HG03108 (cell line): Measurements from ENCODE around the gene PCDH7.

Experiments used
- ATAC-seq: cut with Tn5 transposase; IDR thresholded peaks from one replicate; pipeline ENCODE4 v1.9.1; 2021; ENCODE audit warnings: moderate library complexity; ENCODE audit not compliant: unreplicated experiment

Gene PCDH7

DNA sequence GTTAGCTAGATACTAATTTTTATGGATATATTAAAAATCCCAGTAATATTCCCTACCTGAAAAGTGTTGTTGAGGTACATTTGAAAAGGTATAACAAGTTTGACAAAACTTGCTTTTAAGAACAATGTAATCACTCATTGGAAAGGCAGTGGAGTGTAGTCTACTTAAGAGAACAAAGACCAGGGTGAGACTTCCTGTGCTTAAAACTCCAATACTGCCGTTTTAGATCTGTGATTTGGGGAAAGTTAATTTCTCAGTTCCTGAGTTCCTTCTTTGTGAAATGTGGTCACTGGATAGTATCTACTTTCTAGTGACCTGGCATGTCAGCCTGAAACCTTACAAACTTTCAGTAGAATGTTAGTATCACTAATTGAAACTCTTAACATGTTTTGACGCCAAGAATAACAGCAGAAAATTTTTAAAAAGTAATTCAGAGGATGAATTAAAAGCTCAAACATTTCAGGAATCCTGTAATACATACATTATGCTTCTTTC is 56.8 kb downstream of the PCDH7 start:
- no peak for ATAC-seq
